GM06990 (cell line): ENCODE results near the gene MAP2.

ENCODE experiments used
- DNase-seq: peaks from one replicate; pipeline ENCODE4 v3.0.0-alpha.2; 2011; ENCODE audit not compliant: insufficient read length; ENCODE audit errors: extremely low read depth
- H3K27me3 ChIP-seq: replicated peaks from 2 replicates; pipeline ENCODE4 v1.6.0; 2011; ENCODE audit warnings: low read length; ENCODE audit not compliant: control insufficient read depth, insufficient read depth
- H3K36me3 ChIP-seq: 2 replicates; pipeline ENCODE4 v1.5.1; 2011; ENCODE audit warnings: low read length; ENCODE audit not compliant: control insufficient read depth, insufficient read depth
- H3K4me3 ChIP-seq: replicated peaks from 2 replicates; pipeline ENCODE4 v1.5.1; 2011; ENCODE audit warnings: low read depth, mild to moderate bottlenecking, control low read depth, low read length
- CTCF ChIP-seq: IDR thresholded peaks from 2 replicates; pipeline ENCODE4 v1.5.1; 2011; ENCODE audit warnings: low read length, control low read depth, mild to moderate bottlenecking, inconsistent platforms; ENCODE audit not compliant: insufficient read depth, poor library complexity, severe bottlenecking

MAP2 gene

GRCh38 chr2:209721497-209721896, 297.6 kb downstream of the MAP2 start:
- DNase-seq, result no peak
- no peak for TF ChIP-seq CTCF
- Histone ChIP-seq H3K4me3 (no peak overlapping the region), H3K27me3 (no peaks in the 10 kb centered on the region), H3K36me3 (no peaks in the 10 kb centered on the region)

- H3K4me3 ChIP-seq, result no peak overlapping the region
- H3K27me3 ChIP-seq, result no peaks in the 10 kb centered on the region
- no peak for TF ChIP-seq CTCF
- no peak for DNase-seq
- H3K36me3 ChIP-seq, result no peaks in the 10 kb centered on the region
Observed at GRCh38 chr2:209726311-209726710, 302.5 kb downstream of the MAP2 start.

- no peak overlapping the region for H3K4me3 ChIP-seq
- no peaks in the 10 kb centered on the region for H3K27me3 ChIP-seq
- DNase-seq, result no peak
- TF ChIP-seq CTCF, result no peak
- H3K36me3 ChIP-seq, result no peaks in the 10 kb centered on the region
Observed at GRCh38 chr2:209727077-209727476, 303.2 kb downstream of the MAP2 start.

GRCh38 chr2:209734805-209735204, 311.0 kb downstream of the MAP2 start:
- Histone ChIP-seq H3K4me3 (no peak overlapping the region), H3K27me3 (no peaks in the 10 kb centered on the region), H3K36me3 (no peaks in the 10 kb centered on the region)
- no peak for DNase-seq
- TF ChIP-seq CTCF, result no peak

- H3K36me3 ChIP-seq, result no peaks in the 10 kb centered on the region
- TF ChIP-seq CTCF, result no peak
- no peaks in the 10 kb centered on the region for H3K27me3 ChIP-seq
- H3K4me3 ChIP-seq, result no peak overlapping the region
- DNase-seq, result no peak
Observed at GRCh38 chr2:209741953-209742352, 318.1 kb downstream of the MAP2 start.

GRCh38 chr2:209753020-209753419, 329.2 kb downstream of the MAP2 start:
- no peak for DNase-seq
- H3K36me3 ChIP-seq, result no peaks in the 10 kb centered on the region
- H3K27me3 ChIP-seq, result no peaks in the 10 kb centered on the region; the same call in 1 of the 2 replicates
- no peak for TF ChIP-seq CTCF
- no peak overlapping the region for H3K4me3 ChIP-seq
